Tibial nerve (tissue), 4 donors: ENCODE results near the gene GSG1.

Experiments
- CTCF ChIP-seq, 5 experiments: fragments of 200-600 bp in 3 of 5; fragments of 450-650 bp in 2 of 5; sonication (generic) in 3 of 5; IDR thresholded peaks; one replicate each; pipeline ENCODE4 v1.5.1; 2016 to 2019; ENCODE audit warnings: antibody characterized with exemption in 5 of 5, mild to moderate bottlenecking in 3 of 5, moderate library complexity in 2 of 5
- EP300 ChIP-seq, 2 donors: sonication (generic); formaldehyde crosslinking; IDR thresholded peaks; one replicate each; pipeline ENCODE4 v1.6.1; 2017; ENCODE audit warnings: antibody characterized with exemption in 2 of 2, mild to moderate bottlenecking in 1 of 2
- POLR2A ChIP-seq, 2 donors: fragments of 450-650 bp; IDR thresholded peaks; one replicate each; pipeline ENCODE4 v1.6.1; 2017; ENCODE audit warnings: antibody characterized with exemption in 2 of 2, mild to moderate bottlenecking in 2 of 2, moderate library complexity in 2 of 2

DNA sequence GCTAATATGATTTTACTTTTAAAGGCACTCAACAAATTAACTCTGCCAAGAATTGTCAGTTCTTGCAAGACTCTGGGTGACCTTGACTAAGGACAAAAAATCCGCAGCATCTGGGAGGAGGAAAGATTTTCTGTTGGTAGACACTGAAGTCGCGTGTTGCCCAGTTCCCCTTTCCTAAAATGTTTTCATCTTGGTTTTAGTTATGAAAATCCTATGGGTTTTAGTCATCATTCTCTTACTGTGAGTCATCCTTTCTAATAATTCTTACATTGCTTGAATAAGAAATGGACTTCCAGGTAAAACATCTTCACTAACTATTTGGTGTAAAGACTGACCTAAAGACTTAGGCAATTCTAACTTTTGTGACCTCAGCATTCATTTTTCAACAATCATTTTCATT lies 9.1 kb downstream of the GSG1 start:
- TF ChIP-seq CTCF (IDR thresholded peaks at IDR 0.05) (no peak), POLR2A (IDR thresholded peaks at IDR 0.05) (no peak), EP300 (IDR thresholded peaks at IDR 0.05) (peak in 1 of 2 donors; percentile 33)
